ENCODE measurements around the gene SPRY1.

SPRY1 gene

DNA sequence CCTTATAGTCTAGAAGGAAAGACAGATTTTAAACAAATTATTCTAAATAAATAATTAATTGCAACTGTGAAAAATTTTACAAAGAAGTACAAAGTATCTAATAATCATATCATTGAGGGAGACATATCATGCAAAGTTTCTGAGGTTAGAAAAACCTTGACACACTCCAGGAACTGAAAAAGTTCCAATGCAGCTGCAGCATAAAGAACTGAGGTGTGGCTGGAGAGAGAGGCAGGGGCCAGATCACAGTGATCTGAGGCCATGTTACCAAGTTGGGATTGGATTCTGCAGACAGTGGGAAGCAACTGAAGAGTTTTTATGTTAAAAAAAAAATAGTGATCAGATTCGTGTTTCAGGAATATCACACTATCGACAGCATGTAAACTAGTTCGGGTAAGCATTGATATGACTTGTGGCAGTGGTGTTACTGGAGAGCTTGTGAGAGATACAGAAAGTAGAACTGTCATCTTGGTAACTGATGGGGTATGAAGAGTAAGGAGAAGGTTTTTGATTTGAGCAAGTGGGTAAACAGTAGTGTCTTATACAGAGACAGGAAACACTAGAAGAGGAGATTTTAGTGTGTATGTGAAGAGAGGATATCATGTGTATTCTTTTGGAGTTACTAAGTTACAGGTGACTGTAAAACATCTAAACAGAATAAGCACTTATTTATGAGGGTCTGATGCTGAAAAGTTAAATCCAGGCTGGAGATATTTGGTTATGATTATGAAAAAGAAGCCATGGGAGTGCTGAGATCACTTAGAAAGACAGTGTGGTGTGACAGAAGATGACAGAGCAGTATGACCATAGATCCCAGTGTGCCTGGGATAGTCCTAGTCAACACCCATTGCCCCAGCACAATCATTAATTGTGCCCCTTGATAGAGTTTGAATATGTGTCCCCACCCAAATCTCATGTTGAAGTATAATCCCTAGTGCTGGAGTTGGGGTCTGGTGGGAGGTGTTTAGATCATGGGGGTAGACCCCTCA, 15.6 kb upstream of the SPRY1 start:
- no peak for FAIRE-seq

DNA sequence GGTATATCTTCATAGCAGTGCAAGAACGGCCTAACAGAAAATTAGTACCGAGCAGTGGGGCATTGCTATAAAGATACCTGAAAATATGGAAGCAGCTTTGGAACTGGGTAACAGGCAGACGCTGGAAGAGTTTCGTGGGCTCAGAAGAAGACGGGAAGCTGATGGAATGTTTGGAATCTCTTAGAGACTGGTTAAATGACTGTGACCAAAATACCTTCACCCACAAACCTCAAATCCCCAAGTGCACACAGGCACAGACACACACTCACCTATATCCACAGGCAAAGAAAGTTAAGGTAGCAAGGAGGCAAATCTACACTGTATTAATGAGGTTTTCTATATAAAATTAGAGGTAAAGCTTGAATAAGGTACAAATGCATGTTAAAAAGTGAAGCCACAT, 14.6 kb upstream of the SPRY1 start:
- FAIRE-seq: no peak

DNA sequence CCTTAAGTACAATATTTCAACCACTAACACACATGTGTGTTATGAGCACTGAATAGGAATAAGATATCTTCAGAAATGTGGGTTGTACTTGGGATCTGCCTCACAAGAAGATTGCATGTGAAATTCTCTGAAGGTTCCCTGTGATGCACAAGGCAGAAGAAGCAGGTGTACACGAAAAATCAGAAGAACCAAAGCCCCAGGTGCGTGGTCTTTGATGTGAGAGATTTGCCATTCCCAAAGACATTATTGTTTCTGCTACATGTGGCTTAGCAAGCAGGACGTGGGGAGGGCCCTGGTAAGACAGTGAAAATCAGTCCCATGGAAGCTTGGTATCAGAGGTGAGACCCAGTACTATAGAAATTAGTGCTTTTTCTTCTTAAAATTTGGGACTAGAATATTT, 13.0 kb upstream of the SPRY1 start:
- FAIRE-seq: no peak

DNA sequence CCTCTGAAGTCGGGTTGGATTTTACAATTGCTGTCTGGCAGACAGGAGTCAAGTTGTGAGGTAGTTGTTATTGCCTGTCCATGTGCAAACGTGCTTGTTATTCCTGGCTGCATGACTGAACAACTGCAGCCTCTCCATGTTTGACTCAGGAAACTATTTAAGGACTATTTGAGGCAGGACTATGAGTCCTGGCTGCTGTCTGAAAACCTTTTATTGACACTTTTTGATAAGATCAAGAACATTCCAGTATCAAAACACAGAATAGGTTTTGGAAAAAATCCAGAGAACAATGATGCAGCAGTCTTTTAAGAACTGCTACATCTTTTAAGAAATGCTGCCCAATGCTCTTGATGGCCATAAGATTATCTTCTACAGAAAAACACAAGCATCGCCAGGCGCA, 10.0 kb upstream of the SPRY1 start:
- no peak for FAIRE-seq

DNA sequence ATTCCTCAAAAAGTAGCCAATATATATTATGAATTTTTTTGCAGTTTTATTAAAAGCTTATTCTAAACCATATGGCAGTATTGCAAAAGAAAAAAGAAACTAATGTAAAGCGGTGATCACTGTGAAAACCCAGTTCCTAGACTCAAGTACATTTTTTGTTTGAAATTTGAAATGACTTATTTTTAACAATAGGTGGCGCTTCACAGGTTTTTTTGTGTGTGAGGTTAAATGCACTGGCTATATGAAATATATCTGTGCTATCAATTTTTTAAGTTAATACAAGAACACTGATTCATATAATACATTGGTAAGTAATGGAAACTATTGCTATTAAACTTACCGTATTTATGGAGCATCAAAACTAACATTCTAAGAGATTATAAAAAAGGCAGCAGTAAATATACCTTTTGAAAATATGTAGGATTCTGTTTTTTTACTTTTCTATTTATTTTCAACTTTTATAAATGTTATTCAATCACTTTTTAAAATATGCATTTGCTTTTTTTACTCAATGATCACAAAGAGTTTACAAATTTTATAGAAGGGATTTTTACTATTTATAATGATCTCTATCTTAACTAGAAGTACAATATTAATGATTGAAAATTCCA, 5.6 kb upstream of the SPRY1 start:
- FAIRE-seq: peak; percentile 99

- FAIRE-seq: no peak
Observed at GRCh38 chr4:123393721-123394120, 2.9 kb upstream of the SPRY1 start.

GRCh38 chr4:123397144-123398065, 810 bp downstream of the SPRY1 start:
- FAIRE-seq: no peak

DNA sequence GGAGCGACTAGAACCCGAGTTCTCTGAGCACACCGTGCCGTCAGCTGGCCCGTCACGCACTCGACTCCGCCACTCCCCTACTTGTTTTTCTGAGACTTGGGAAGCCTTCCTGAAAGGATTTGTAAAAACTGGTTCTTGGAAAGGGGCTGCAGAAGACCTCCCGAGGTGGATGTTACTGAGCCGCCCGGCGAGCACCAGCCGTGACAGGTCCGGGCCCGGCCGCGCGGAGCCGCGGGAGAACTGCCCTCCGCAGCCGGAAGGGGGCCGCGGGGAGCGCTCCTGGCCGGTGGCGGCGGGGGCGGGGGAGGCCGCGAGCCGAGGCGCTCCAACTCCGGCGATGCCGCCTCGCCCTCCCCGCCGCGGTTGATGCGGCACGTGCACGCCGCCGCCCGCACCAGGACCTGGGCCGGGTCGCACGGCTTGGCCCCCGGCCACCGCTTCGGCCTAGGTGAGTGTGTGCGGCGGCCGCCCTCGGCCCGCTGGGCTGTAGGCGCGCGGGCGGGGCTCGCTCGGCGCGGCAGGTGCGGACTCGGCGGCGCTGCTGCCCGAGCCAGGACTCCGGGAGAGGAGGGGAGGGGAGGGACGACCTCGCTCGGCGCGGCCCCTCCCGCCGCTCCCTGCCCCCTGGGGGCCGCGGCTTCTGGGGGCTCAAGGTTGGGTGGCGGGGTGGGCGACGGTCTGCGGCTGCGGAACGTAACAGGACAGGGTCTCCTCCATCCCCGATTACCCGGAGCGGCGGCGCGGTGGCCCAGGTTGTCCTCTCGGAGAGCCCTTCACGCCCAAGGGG, 1.7 kb downstream of the SPRY1 start:
- no peak for FAIRE-seq

DNA sequence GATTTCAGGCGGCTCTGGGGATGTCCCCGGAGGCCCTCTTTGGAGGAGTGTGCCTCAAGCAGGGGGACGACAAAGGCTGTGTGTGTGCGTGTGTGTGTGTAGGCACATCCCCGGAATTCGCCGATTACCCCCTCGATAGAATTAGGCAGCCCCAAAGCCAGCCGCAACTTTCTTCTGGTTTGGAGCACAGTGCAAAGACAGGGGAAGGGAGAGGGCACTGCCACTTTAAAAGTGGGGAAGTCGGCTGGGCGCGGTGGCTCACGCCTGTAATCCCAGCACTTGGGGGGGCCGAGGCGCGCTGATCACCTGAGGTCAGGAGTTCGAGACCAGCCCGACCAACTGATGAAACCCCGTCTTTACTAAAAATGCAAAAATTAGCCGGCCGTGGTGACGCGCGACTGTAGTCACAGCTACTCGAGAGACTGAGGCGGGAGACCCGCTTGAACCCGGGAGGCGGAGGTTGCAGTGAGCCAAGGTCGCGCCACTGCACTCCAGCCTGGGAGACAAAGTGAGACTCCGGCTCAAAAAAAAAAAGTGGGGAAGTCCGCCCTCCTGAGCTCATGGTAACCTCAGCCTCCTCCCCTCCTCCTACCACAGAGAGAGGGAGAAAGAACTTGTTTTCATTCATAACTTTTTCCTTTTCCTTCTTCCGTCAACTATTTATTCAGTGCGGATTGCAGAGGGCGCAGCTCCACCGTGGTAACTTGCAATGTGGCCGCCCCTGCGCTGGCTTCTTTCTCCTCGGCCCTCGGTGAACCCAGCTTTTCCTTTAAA, 2.4 kb downstream of the SPRY1 start:
- FAIRE-seq: no peak

DNA sequence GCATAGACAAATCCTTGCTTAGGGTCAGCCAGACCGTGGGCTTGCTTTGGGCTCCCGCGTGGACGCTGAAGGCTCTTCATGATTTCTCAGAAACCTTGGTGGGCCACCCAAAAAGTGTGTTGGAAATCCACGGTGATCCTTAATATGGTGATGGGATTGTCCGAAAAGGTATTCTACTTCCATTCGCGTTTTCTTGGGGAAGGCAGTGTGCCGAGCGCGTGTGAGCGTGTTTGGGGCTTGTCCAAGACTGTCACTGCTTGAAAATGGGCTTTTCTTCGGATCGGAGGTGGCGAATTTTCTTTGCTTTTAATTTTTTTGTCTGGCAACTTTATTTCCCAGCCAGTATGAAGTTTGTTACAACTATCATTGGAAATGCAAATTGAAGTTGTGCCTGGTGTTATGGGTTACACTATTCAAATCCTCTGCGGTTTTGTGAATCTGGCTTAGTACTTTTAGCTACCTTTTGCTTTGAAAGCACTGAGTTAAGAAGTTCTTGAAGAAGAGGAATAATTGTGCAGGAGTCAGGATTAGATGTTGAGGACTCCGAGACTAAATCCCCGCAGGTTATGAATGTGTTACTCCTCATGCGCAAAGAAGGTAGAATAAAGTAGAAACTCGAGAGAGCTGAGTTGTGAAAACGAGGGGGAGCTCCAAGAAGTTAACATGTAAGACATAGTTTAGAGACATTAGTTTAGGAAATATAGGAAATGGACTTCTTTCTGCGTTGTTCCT, 3.2 kb downstream of the SPRY1 start:
- peak; percentile 30 for FAIRE-seq

DNA sequence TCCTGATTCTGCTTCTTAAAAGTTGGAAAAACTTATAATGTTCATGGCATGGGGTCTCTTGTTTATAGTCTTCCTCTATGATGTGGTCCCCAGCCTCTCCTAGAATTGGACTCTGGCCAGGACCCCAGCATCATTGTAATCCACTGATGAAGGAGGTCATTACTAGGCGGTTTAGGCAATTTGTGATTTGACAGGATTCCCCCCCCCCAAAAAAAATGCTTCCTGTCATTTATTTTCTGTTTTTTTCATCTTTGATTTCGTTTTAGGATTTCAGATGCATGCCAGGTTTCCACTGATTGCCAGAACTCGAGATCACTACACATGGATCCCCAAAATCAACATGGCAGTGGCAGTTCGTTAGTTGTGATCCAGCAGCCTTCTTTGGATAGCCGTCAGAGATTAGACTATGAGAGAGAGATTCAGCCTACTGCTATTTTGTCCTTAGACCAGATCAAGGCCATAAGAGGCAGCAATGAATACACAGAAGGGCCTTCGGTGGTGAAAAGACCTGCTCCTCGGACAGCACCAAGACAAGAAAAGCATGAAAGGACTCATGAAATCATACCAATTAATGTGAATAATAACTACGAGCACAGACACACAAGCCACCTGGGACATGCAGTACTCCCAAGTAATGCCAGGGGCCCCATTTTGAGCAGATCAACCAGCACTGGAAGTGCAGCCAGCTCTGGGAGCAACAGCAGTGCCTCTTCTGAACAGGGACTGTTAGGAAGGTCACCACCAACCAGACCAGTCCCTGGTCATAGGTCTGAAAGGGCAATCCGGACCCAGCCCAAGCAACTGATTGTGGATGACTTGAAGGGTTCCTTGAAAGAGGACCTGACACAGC, 4.9 kb downstream of the SPRY1 start:
- no peak for FAIRE-seq

DNA sequence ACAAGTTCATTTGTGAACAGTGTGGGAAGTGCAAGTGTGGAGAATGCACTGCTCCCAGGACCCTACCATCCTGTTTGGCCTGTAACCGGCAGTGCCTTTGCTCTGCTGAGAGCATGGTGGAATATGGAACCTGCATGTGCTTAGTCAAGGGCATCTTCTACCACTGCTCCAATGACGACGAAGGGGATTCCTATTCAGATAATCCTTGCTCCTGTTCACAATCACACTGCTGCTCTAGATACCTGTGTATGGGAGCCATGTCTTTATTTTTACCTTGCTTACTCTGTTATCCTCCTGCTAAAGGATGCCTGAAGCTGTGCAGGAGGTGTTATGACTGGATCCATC, 5.5 kb downstream of the SPRY1 start:
- FAIRE-seq: no peak

DNA sequence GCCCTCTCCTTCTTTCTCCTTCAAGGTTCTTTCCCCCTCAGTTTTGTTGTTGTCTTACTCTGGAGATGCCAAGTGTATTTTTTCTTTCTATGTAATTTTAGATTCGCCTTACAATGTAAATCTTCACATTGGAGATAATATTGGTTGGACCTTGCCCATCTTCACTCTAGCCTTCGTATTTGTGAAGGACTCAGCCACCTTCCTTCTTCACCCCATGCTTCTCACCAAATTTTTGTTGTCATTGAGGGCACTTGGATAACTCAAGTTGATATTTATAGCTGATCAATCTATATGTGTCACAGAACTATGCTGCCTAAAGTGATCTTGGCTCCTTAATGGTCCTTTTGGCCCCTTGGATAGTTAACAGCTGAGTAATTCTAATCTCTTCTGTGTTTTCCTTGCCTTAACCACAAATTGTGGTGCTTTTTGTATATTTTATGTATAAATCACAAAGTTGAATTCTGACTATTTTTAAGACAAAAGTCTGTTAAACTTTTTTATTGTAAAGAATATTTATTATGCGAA, 6.5 kb downstream of the SPRY1 start:
- no peak for FAIRE-seq

- no peak for FAIRE-seq
Observed at GRCh38 chr4:123404533-123404932, 7.9 kb downstream of the SPRY1 start.

GRCh38 chr4:123405267-123405865, 8.8 kb downstream of the SPRY1 start:
- FAIRE-seq: no peak

GRCh38 chr4:123406872-123407271, 10.3 kb downstream of the SPRY1 start:
- FAIRE-seq: no peak

DNA sequence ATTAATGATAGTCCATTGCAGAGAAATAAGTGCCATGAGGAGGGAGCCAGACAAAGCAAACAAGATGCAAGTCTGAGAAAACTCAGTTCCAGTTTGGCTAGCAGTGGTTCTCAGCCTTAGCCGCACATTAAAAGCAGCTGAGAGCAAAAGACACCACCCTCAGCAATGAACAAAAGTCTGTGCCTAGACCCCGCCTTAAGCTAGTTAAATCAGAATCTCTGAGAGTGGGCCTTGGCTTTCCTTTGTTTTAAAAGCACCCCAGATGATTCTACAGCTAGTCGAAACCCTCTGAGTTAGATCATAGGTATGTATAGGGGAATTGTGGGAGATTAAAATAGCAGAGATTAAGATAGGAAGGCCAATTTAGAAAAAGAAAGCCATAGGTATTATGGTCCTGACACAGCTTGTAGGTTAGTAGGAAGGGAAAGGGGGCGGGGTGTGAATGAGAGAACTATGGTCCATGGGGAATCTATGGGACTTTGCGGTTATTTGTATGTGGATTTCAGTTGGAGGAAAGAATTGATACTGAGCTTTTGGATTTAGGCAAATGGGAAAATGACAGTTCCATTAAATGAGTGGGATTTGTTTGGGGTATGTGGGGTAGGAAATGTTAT, 12.0 kb downstream of the SPRY1 start:
- no peak for FAIRE-seq

GRCh38 chr4:123409334-123409733, 12.7 kb downstream of the SPRY1 start:
- FAIRE-seq: no peak

DNA sequence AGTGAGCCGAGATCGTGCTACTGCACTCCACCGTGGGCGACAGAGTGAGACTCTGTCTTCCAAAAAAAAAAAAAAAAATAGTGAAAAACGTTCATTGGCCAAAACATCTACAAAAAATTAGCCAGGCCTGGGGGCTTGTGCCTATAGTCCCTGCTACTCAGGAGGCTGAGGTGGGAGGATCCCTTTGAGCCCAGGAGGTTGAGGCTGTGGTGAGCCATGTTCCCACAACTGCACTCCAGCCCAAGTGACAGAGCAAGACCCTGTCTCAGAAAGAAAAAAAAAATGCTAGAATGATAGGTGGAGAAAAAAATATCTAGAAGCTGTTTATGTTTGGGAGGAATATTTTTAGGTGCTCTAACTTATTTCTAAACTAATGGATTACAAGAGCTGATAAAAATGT, 14.9 kb downstream of the SPRY1 start:
- no peak for FAIRE-seq
